Measurements from ENCODE around the gene PTPRB.
A peak's percentile ranks its signal among the peaks of the same experiment; 100 is the strongest.

Gene PTPRB

DNA sequence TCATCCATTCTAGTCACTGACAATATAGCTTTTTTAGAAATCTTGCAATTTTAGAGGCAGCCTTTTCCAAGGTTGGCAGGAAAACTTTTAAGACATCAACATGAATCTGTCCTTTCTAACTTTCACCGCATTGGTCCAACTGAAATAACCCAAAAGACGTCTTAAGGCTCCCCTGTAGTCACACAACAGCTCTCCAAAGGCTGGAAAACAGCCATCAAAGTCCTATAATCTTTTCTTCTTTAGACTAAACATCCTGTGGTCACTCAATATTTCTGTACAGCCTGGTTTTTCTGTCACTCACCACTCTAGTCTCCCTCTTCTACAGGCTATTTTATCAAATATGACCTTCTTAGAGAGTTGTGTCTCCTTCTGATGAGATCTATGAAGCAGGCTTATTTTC, 4.5 kb upstream of the PTPRB start:
- no peak for DNase-seq

DNA sequence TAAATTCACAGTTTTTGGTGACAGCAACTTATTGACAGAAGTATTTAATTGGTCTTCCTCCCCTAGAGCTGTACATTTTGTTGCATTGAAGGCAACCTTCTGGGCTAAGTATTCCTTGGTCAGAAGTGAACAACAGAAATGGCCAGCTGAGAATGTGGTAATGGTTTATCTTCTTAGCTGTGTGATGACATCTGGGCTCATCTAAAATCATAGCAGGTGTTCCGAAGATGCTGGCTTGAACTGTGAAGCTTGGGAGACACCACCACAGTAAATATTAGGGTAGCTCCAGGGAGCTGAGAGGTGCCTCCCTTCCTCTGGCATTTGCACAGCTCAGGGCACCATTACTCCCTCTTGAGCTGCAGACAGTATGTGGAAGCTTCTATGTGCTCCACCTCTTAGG, 3.7 kb upstream of the PTPRB start:
- no peak for DNase-seq

DNA sequence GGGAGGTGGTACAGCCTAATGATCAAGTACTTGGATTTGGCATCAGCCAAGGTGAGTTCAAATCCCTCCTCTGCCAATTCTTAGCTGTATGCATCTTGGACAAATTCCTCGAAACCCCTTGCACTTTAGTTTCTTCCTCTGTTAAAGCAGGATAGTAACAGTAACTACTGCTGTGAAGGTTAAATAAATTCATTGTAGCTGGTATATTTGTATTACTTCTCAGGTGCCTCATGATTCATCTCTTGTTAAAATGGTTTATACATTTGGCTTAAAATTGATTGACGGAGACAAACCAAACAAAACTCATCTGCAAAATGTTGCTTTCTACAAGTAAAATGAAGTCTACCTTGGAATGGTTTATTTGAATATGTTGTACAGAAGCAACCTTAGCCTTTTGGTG, 2.3 kb upstream of the PTPRB start:
- DNase-seq, result no peak

DNA sequence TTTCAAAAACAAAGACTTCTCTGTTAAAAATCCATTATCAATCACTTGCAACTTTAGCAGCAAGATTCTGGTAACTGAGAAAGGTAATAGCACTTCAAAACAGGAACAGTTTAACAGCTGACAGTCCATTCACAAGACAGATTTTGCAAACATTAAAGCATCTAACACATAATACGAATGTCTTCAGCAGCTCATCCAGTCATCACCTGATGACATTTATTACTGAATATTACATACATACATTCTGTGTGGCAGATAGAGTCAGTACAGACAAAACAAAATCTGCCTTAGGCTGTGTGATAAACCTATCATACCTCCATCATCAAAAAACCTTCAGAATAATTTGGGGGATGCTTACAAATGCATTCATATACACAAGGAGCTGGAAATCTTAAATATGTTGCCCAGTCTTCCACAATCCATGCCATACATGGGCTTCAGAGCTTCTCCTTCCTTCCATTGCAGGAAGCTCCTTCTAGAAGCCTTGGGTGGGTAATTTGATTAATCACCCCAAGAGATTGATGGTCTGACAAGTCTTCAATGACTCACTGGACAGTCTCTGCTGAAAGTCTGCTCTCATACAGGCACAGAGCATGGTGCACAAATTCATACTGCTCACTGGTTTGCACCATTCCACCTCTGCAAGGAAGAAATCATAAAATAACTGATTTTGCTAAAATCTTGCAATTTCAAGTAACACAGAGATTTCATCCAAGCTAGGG, 1.6 kb upstream of the PTPRB start:
- DNase-seq, result no peak

DNA sequence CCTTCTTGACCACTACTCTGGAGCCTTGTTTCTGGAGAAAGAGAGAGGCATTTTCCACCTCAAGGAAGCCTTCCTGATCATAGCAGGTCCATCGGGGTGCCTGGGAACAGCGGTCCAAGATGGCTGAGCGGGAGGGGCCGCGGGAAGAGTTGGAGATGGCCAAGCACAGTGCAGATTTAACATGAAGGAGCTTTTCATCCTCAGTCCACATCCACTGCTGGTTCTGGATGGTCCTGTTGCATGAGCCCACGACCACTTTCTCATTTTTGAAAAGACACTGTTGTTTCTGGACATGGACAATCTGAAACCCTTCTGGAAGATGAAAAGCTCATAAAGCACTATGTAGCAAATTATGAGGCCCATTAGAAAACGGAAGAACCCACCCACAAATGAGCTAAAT, 1.5 kb downstream of the PTPRB start:
- DNase-seq, result no peak

DNA sequence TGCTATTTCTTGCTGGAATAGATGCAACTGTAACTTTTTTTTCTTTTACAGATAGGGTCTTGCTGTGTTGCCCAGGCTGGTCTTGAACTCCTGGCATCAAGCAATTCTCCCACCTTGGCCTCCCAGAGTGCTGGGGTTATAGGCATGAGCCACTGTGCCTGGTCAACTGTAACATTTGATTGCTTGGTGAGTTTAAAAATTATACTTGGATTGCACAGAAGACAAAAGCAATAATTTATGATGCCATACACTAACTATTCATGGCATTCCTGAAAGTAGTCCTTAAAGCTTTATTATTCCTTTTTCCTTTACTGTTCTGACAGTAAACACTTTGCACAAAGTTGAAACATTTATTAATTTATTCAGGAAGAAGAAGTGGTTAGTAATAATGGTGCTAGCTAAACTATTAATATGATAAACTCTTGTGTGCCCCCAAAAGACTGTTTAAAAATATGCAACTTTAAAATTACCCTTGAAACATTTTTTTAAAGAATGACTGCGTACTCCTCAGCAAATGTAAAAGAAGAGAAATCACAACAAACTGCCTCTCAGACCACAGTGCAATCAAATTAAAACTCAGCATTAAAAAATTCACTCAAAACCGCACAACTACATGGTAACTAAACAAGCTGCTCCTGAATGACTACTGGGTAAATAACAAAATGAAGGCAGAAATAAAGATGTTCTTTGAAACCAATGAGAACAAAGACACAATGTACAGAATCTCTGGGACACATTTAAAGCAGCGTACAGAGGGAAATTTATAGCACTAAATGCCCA, 8.3 kb downstream of the PTPRB start:
- no peak for DNase-seq

DNA sequence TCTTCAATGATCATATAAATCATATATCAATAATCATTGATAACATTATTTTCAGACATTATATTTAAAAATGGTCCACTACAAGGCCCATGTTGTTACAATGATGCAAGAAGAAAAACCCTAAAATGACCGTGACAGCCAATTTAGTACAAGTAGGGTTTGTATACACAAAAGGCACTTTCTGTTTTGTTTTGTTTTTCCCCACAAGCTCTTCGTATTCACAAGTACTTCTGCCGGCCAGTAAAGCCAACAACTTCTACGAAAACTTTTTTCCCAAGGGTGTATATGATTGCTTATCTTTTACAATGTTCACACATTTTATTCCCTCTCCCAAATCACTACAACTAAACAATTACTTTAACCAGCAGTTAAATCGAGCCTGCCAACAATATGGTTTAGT, 9.6 kb downstream of the PTPRB start:
- DNase-seq, result no peak

DNA sequence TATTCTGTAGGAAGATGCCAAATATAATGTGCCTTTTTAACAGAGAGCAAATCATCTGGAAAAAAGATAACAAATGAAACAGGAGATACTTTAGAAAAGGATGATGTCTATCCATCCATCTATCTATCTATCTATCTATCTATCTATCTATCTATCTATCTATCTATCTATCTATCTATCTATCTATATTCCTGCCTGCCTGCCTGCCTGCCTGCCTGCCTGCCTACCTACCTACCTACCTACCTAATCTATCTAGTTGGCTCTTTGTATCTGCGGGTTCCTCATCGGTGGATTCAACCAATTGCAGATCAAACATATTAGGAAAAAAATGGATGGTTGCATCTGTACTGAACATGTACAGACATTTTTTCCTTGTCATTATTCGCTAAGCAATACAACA, 11.0 kb downstream of the PTPRB start:
- DNase-seq, result no peak

DNA sequence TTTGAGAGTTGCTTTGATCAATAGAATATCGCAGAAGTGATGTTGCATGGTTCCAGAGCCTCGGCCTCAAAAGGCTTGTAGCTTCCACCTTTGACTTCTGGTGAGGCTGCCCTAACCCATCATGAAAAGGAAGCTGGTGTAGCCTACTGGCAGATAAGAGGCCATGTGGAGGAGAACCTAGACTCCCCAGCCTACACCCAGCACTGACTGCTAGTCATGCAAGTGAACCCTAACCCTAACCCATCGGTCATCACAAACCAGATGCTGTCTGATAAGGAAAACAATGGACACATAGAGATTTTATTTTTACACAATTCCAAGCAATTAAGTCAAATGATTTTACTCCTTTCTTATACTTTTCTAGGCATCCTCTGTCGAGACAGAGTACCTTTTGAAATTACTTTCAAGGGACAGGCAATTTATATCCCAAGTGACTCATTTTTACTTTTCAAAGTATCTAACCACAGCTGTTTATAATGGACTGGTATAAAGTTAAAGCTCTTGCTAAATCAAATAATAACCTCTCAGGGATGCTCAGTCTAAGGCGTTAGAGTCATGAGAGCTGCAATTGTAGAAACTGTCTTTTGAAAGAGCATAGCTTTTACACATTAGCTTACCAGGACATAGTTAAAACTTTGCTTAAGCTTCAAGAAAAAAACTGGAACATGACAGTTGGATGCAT, 17.6 kb downstream of the PTPRB start:
- peak; percentile 46 for DNase-seq

DNA sequence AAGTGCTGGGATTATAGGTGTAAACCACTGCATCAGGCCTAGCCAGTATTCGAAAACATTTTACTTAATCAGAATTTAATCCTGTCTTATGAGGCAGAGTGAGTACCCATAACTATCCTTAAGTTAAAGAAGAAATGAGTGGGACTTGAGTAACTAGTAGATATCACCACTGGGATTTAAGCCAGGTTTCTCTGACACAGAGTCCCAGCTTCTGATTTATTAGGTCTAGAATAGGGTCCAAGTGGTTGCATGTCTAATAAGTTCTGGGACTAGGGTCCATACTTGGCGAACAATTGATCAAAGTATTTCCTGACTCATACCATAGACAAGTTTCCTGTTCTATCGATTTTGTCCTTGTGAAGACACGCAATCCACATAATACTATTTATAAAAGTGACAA, 18.9 kb downstream of the PTPRB start:
- no peak for DNase-seq

DNA sequence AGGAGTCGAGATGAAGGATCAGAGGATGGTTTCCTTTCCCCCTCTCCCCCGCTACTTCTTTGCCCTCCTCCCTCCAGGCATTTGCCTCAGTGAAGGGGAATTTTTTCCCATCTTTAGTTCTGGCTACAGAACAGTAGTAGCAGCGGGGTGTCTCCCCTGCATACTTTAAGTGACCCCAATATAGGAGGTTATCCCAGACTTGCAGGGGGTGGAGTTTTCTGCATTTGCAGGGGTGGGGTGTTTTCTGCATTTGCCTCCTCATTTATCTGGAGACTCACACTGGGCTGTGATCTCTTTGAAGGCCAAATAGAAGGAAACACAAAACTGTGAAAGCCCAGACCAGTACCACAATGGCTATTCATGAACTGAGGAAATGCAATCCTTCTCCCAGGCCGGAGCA, 19.8 kb downstream of the PTPRB start:
- DNase-seq, result no peak

DNA sequence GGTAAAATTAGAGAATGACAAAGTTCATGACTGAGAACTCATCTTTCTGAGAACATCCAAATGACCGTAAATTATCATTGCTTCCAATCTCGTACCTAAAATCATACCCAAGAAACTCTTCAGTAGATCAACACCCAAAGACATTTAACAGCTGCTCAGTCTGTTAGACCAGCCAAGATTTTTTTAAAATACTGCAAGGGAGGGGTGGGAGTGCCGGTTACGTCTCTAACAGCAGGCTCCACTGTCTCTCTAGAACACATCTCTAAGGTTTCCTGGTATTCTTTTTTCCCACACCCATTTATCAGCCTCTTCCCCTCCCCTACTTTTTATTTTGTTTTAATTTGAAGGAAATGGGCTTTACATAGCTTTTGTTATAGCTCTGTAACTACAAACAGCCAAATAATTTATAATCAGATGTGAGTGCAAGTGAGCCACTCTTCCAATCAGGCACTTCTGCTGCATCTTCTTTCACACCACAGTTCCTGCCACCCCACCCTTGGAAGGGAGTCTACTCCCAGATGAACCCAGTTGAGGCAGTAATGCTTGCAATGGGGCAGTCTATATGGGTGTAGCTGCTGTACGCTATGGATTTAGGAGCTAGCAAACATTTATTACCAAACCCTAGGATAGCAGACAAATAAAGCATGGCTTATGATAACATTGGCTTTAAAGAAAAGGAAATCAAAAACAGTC, 21.9 kb downstream of the PTPRB start:
- DNase-seq, result no peak

DNA sequence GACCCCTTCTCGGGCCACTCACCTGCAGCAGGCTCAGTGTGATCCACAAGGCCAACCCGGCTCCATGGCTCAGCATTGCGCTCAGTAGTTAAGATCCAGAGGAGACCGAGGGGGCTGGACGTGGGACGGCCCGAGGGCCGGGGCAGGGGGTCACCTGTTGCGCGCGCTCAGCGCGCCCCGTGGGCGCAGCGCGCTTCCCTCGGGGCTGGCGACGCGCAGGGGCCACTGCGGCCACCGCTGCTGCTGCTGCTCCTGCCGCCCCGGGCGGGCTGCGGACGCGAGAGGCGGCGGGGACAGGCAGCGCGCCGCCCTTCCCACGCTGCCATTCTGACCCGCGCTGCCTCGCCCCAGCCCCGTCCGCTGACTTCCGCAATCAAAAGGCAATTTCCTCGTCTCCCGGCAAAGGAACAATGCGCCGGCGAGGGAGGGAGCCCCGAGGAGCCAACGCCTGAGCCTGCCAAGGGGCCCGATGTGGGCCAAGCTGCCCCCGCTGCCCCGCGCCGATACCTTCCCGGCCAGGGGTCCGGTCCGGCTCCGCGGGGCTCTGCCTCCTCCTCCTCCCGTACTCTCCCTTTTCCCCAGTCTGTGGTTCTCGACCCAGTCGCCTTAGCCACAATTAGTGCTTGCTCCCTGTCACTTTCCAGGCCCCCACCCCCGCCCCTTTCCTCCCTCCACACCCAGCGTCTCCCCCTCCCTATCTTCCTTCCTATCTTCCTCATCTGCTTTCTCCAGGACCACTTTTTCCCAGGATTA, 27.3 kb downstream of the PTPRB start:
- DNase-seq, result peak; percentile 66

DNA sequence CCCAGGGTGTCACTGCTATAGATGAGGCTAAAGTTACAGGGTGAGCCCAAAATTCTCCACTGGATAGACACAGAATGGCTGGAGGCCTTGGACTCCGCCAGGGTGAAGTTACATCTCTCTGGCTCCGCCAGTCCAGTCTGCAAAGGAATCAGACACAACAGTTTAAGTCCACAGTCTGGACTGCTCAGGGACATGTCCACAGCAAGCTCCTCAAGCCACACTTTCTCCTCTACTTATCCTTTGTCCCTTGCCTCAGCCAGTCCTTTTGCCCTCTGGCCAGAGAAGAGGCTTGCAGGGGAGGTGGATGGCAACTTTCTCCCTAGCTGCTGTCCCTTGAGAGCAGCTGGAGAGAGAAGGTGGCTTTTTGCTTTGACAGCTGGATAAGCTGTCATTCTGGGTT, 28.0 kb downstream of the PTPRB start:
- peak; percentile 5 for DNase-seq

DNA sequence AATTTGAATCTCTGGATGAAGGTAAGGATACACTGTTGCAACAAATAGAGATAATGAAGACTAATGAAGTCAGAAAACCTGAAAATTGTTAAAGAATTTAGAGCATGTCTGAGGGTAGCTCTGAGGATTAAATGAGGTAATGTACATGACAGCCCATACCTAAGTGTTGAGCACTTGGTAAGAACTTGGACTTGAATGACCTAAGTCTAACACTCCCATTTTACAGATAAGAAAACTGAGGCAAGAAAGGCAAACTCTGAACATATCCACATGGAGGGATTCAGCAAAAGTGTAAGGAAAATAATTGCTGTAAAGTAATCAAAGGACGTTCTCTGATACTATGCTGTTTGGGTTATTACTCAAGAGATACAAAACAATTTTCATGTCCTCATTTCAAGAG, 29.0 kb downstream of the PTPRB start:
- DNase-seq, result no peak

DNA sequence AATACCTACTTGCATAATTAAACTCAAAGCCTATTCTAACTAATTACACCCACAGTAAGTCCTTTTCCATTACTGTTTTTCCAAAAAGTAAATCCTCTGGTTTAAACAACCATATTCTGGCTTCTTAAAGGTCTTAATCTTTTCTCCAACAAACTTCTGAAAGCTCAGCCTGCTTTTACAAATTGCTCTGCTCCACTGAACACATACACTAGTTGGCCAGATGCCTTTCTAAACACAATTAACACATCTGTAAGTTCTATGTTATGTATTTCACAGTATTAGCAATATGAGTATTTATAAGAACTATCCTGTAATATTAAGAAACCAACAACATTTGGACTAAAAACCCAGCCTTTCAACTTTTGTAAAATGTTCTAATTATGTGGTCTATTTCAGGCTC, 30.1 kb downstream of the PTPRB start:
- DNase-seq, result no peak

DNA sequence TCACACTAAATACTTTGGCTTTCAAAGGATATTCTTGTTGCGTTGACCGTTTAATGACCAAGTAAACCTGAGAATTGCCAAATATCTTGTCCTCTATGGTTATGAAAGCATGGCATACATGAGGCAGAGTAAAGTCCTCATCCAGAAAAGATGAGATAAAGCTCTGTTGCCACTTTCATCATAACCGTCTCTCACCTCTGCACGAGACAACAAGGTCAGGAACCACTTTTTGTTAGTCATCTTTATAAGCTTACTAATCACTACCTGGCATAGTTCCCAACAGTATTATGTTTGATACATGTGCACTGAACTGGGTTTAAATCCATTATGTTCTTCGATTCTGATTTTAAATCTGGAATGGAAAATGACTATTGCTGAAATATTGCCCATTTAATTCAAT, 31.3 kb downstream of the PTPRB start:
- DNase-seq, result no peak

DNA sequence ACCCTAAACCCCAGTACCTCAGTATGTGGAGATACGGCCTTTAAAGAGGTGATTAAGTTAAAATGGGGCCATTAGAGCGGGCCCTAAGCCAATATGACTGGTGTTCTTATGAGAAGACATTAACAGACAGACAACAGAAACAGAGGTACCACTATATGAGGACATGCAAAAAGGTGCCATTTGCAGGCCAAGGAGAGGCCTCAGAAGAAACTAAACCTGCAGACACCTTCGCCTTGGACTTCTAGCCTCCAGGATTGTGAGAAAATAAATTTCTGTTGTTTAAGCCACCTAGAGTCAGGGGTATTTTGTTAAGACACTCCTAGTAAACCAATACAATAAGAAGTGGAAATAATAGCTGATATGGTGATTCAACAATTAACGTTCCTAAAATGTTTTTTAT, 32.6 kb downstream of the PTPRB start:
- DNase-seq, result no peak

DNA sequence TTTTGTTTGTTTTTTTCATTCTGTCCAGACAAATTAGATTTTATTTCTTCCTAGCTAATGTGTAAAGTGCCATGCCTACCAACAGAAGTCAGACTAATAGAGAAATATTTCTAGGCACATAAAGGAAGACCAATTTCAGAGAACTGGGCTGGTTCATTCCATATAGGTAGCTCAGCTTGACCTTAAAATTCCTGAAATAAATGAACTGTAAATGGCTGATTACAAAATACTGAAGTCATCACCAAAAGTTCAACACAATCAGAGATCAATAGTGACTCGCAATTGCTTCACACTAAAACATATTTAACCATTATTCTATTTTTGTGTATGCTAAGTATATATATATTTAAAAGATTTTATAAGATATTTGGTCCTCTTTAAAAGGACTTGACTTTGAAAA, 34.2 kb downstream of the PTPRB start:
- DNase-seq, result no peak

DNA sequence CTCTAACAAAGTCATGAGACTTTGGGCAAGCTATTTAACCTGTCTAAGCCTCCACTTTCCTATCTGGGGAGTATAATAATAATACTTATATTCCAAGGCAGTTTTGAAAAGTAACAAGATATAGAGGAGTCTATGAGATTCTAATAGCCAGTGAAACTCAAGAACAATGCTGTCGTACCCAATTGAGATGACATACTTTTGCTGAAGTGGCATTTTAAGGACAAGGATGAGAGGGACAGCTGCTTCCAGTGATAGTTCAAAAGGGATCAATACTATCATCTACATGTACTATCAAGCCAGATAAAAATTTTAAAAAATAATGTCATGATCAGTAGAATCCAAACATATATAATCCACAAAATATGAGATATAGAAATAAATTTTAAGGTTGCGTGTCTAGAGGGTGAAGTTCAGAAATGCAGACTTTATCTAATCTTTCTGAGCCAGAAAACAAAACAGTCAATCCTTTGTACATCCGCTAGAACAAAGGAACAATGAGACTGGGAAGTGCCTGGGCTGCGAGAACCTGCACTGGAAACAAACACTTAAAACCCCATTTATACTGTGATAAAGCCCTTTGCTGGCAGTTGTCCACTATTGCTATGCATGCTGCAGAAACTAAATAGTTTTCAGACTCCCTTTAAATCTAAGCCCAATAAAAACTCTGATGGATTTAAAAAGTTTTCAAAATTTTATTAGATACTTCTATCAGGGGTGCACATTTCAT, 38.6 kb downstream of the PTPRB start:
- DNase-seq, result peak; percentile 10

DNA sequence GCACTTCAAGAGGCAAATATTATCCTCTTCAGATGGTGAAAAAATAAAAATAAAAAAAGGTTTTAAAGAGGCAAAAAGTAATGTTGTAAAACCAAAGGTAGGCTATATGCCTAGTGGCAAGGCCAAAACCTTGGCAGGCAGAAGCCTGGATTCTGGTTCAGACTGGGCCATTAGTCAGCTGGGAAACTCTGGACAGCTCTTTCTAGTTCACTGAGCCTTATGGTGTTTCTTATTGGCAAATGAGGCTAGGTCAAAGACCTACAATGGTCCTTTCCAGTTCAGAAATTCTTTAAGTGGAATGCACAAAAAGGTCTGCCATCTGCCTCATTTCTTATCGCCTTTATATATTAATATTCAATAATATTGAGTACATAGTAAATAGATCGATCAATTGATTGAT, 44.6 kb downstream of the PTPRB start:
- no peak for DNase-seq
